ENCODE data around the gene SLC5A2. TPM values are rescaled to one million over a fixed set of nuclear protein-coding genes. Genes with fewer than 3 reads are reported as not detected.

Gene SLC5A2
- total and polyA plus RNA-seq, 2 experiments from 2014 or later: 2.5 to 12.7 TPM

DNA sequence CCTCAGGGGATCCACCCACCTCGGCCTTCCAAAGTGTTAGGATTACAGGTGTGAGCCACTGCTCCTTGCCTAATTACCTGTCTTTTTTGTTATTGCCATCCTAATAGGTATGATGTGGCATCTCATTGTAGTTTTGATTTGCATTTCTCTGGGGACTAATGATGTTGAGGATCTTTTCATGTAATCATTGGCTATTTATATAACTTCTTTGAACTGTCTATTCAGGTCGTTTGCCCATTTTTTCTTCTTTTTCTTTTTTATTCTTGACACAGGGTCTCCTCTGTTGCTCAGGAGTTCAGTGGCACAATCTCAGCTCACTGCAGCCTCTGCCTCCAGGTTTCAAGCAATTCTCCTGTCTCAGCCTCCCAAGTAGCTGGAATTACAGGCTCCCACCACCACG lies 12.3 kb upstream of the SLC5A2 start:
- no peaks in the 10 kb centered on the region for H3K9me3 ChIP-seq (ENCODE audit: low read depth)
- H3K4me3 ChIP-seq: no peak overlapping the region
- whole genome bisulfite sequencing (ENCODE audit: low lambda C conversion rate, missing lambda C conversion rate): 86% methylated on average over 3 of the region's 3 CpGs
- no peaks in the 10 kb centered on the region for H3K79me2 ChIP-seq
- H3K9me2 ChIP-seq (replicated peaks; ENCODE audit: insufficient read depth): no peaks in the 10 kb centered on the region
- TF ChIP-seq EZH2 (IDR thresholded peaks at IDR 0.05; ENCODE audit: borderline replicate concordance) (no peak), EZH2phosphoT487 (IDR thresholded peaks at IDR 0.05; ENCODE audit: low read depth, severe bottlenecking, unreplicated experiment) (no peak), CTCF (IDR thresholded peaks at IDR 0.05; ENCODE audit: poor library complexity) (no peak)
- H4K20me1 ChIP-seq (ENCODE audit: insufficient read depth, poor library complexity, severe bottlenecking): no peaks in the 10 kb centered on the region
- H3K4me2 ChIP-seq: peak overlapping the region; percentile 97
- H3K27me3 ChIP-seq: no peaks in the 10 kb centered on the region
- peaks cover 10% of the 10 kb centered on the region for H3K4me1 ChIP-seq (ENCODE audit: insufficient read depth)
- H3K36me3 ChIP-seq (replicated peaks; ENCODE audit: insufficient read depth, low read depth): no peaks in the 10 kb centered on the region
- H3K27ac ChIP-seq: peak overlapping the region; percentile 95
- H2AFZ ChIP-seq: no peak overlapping the region
- no peak for DNase-seq (ENCODE audit: low spot score)

- no peak for TF ChIP-seq EZH2 (IDR thresholded peaks at IDR 0.05; ENCODE audit: borderline replicate concordance)
- no peak for TF ChIP-seq EZH2phosphoT487 (IDR thresholded peaks at IDR 0.05; ENCODE audit: low read depth, severe bottlenecking, unreplicated experiment)
- Histone ChIP-seq H4K20me1 (ENCODE audit: insufficient read depth, poor library complexity, severe bottlenecking) (no peaks in the 10 kb centered on the region), H2AFZ (peak overlapping the region; percentile 92), H3K27me3 (no peaks in the 10 kb centered on the region), H3K4me1 (ENCODE audit: insufficient read depth) (peaks cover 16% of the 10 kb centered on the region), H3K79me2 (no peaks in the 10 kb centered on the region), H3K9me2 (replicated peaks; ENCODE audit: insufficient read depth) (no peaks in the 10 kb centered on the region), H3K4me3 (peak overlapping the region; percentile 83), H3K36me3 (replicated peaks; ENCODE audit: insufficient read depth, low read depth) (no peaks in the 10 kb centered on the region), H3K27ac (peak overlapping the region; percentile 95), H3K4me2 (peak overlapping the region; percentile 97), H3K9me3 (ENCODE audit: low read depth) (no peaks in the 10 kb centered on the region)
- peak; percentile 9 for DNase-seq (ENCODE audit: low spot score)
- 48% methylated on average over 15 of the region's 15 CpGs for WGBS (ENCODE audit: low lambda C conversion rate, missing lambda C conversion rate)
Measured at GRCh38 chr16:31471241-31471874, 11.6 kb upstream of the SLC5A2 start.

DNA sequence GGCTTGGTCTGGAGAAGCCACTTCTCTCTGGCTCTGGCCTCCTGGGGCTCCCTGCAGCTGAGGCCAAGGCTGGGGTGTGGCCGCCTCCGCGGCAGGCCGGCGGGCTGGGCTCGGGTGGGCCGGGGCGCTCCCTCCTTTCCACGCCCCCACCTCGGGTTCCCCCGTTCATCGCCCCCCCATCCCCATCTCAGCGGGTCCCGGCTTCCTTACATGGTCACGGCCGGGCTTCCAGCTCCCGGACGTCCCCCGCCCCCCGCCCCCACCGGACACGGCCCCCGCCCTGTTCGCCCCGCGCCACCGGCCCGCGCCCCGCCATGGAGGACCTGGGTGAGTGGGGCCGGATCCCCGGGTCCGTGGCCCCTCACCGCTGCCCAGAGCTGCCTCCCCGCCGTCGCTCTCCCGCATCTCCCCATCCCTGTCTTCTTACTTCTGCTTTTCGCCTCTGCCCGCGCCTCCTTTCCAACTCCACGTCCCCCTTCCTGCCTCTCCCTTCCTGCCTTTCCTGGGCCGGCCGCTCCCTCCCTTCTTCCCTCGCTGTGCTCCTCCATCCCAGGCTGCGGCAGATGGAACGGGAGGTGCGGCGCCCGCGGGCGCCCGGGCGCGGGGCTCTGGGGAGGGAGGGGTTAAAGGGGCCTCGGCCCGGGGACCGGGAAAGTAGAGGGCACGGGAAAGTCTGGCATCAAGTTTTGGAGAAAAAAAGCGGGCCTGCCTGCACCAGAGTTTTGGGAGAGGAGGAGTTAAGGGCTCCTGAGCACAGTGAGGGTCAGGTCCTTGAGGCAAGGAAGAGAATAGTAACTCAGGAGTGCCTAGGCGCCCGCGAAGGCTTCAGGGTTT lies 10.8 kb upstream of the SLC5A2 start, which contains the start of gene TGFB1I1:
TGFB1I1 (plus strand) TSS at position 278 of the 834 bp plus-strand sequence; CDS start at position 315, 37 bp downstream.
- TF ChIP-seq EZH2phosphoT487 (IDR thresholded peaks at IDR 0.05; ENCODE audit: low read depth, severe bottlenecking, unreplicated experiment): no peak
- no peak for TF ChIP-seq EZH2 (IDR thresholded peaks at IDR 0.05; ENCODE audit: borderline replicate concordance)
- TF ChIP-seq CTCF (IDR thresholded peaks at IDR 0.05; ENCODE audit: poor library complexity): no peak
- Histone ChIP-seq H3K9me2 (replicated peaks; ENCODE audit: insufficient read depth) (no peaks in the 10 kb centered on the region), H3K36me3 (replicated peaks; ENCODE audit: insufficient read depth, low read depth) (no peaks in the 10 kb centered on the region), H2AFZ (peak within 1 kb of the TSS; percentile 92), H3K4me2 (peak within 1 kb of the TSS; percentile 97), H3K27ac (peak within 1 kb of the TSS; percentile 95), H3K4me3 (peak within 1 kb of the TSS; percentile 83), H3K4me1 (ENCODE audit: insufficient read depth) (peaks cover 19% of the 10 kb centered on the region), H4K20me1 (ENCODE audit: insufficient read depth, poor library complexity, severe bottlenecking) (no peaks in the 10 kb centered on the region), H3K27me3 (no peaks in the 10 kb centered on the region), H3K79me2 (no peaks in the 10 kb centered on the region), H3K9me3 (ENCODE audit: low read depth) (no peaks in the 10 kb centered on the region)
- DNase-seq (ENCODE audit: low spot score): peak; percentile 74
- WGBS (ENCODE audit: low lambda C conversion rate, missing lambda C conversion rate): 1% methylated on average over 22 of the region's 63 CpGs
